Vagina (tissue), 2 donors: ENCODE results near the gene PEX10.

ENCODE experiments used
- CTCF ChIP-seq, 3 experiments: fragments of 450-650 bp in 2 of 3; fragments of 200-600 bp in 1 of 3; sonication (generic) in 1 of 3; IDR thresholded peaks; one replicate each; pipeline ENCODE4 v1.5.1; 2017 to 2019; ENCODE audit warnings: antibody characterized with exemption in 3 of 3, mild to moderate bottlenecking in 2 of 3, moderate library complexity in 2 of 3
- POLR2AphosphoS5 ChIP-seq, 2 donors: sonication (generic); formaldehyde crosslinking; IDR thresholded peaks; one replicate each; pipeline ENCODE4 v1.9.0; 2017; ENCODE audit warnings: antibody characterized with exemption in 2 of 2, mild to moderate bottlenecking in 2 of 2, low read depth in 1 of 2; ENCODE audit not compliant: insufficient read depth in 1 of 2

- no peak for TF ChIP-seq CTCF (IDR thresholded peaks at IDR 0.05)
- TF ChIP-seq POLR2AphosphoS5 (IDR thresholded peaks at IDR 0.05; ENCODE audit: insufficient read depth in 1 of 2, low read depth in 1 of 2), result no peak
These were observed 32.9 kb upstream of the PEX10 start for GRCh38 chr1:2445162-2445822.
